Left ventricle myocardium inferior (tissue), 1 donor: Measurements from ENCODE around the gene CCDC187. TPM values are rescaled to one million over a fixed set of nuclear protein-coding genes. Genes with fewer than 3 reads are reported as not detected.

Source experiments
- DNase-seq: peaks from one replicate; pipeline ENCODE4 v3.0.0-alpha.2; 2020
- H3K27ac ChIP-seq: fragments of 200-600 bp; replicated peaks from 2 replicates; pipeline ENCODE4 v1.8.0; 2021
- H3K27me3 ChIP-seq: fragments of 200-600 bp; 2 replicates; pipeline ENCODE4 v1.8.0; 2021; ENCODE audit warnings: low read depth
- H3K36me3 ChIP-seq: fragments of 200-600 bp; 2 replicates; pipeline ENCODE4 v1.8.0; 2021
- H3K4me1 ChIP-seq: fragments of 200-600 bp; 2 replicates; pipeline ENCODE4 v1.8.0; 2021
- H3K4me3 ChIP-seq: fragments of 200-600 bp; 2 replicates; pipeline ENCODE4 v1.8.0; 2021; ENCODE audit warnings: mild to moderate bottlenecking, moderate library complexity
- H3K9me3 ChIP-seq: fragments of 200-600 bp; replicated peaks from 2 replicates; pipeline ENCODE4 v1.8.0; 2021
- CTCF ChIP-seq: fragments of 200-600 bp; IDR thresholded peaks from 2 replicates; pipeline ENCODE4 v1.8.0; 2021; ENCODE audit warnings: antibody characterized with exemption, mild to moderate bottlenecking, borderline replicate concordance
- intact Hi-C: fragments of 100-400 bp; cut with micrococcal nuclease; formaldehyde crosslinking; loops from one replicate; pipeline ENCODE4 v1.11.0; 2022
- total RNA-seq: library from RNA; stranded (reverse); fragmentation: NEBNext Ultra II Directional; extraction: Animal tissue kit (Norgen Biotek cat#: 25700); gene quantifications from one replicate; pipeline ENCODE4 v1.2.1, GENCODE V29; 2021
- donor health status: DM: no; HTN: yes; CAD: no; lungs with severe emphysema.

Gene CCDC187
- total RNA-seq, 1 donor from 2014 or later = not detected

- no peaks in the 10 kb centered on the region for H3K27me3 ChIP-seq
- no peak overlapping the region for H3K27ac ChIP-seq
- TF ChIP-seq CTCF = no peak
- peaks cover 9% of the 10 kb centered on the region for H3K36me3 ChIP-seq
- H3K9me3 ChIP-seq = no peaks in the 10 kb centered on the region
- no peak for DNase-seq
- peaks cover 41% of the 10 kb centered on the region for H3K4me1 ChIP-seq
- H3K4me3 ChIP-seq = no peak overlapping the region
- intact Hi-C loops = no loop called here
Measured at GRCh38 chr9:136348691-136349090, 44.8 kb upstream of the CCDC187 start.

DNA sequence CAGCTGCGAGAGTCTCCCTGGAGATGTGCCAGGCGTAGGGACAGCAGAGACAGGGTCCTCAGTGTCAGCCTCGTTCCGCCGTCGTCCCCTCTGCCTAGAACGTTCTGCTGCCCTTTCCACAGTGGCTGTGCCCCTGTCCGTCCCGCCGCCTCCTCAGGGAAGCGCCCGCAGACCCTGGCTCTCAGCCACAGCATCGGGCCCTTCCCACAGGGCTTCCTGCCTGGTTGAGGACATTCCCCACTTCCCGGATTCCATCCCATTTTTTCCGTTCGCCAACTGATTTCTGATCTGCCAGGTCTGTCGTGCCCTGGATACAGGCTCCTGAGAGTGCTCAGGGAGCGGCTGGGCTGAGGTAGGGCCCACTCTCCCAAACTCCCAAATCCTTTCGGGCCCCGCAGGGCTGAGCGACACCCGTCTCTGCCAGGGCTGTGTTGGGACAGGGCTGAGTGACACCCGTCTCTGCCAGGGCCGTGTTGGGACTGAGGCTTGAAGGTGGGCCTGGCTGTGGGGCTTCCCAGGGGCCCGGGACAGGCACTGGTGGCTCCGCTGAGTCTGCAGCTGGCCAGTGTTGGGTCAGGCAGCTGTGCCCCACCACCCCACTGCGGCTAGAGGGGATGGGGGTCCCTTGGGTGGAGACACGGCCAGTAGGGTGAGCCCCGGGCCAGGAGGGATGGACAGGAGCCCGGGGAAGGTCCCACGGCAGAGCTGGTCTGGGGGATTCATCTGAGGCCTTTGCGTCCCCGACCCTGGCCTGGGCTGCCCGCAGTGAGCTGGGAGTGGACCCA lies 43.8 kb upstream of the CCDC187 start:
- H3K4me3 ChIP-seq = no peak overlapping the region
- H3K4me1 ChIP-seq = peaks cover 41% of the 10 kb centered on the region
- no peaks in the 10 kb centered on the region for H3K9me3 ChIP-seq
- H3K27me3 ChIP-seq = no peaks in the 10 kb centered on the region
- TF ChIP-seq CTCF = no peak
- no peak for DNase-seq
- no peak overlapping the region for H3K27ac ChIP-seq
- H3K36me3 ChIP-seq = peaks cover 9% of the 10 kb centered on the region
- intact Hi-C loops = no loop called here

- intact Hi-C loops = no loop called here
- DNase-seq = no peak
- no peaks in the 10 kb centered on the region for H3K9me3 ChIP-seq
- TF ChIP-seq CTCF = no peak
- peaks cover 45% of the 10 kb centered on the region for H3K4me1 ChIP-seq
- no peak overlapping the region for H3K27ac ChIP-seq
- no peaks in the 10 kb centered on the region for H3K27me3 ChIP-seq
- H3K36me3 ChIP-seq = peaks cover 9% of the 10 kb centered on the region
- H3K4me3 ChIP-seq = no peak overlapping the region
Measured at GRCh38 chr9:136346927-136347465, 43.1 kb upstream of the CCDC187 start.

GRCh38 chr9:136346157-136346481 lies 42.2 kb upstream of the CCDC187 start:
- DNase-seq = no peak
- peaks cover 54% of the 10 kb centered on the region for H3K4me1 ChIP-seq
- TF ChIP-seq CTCF = no peak
- peak overlapping the region; percentile 96 for H3K27ac ChIP-seq
- H3K9me3 ChIP-seq = no peaks in the 10 kb centered on the region
- peaks cover 9% of the 10 kb centered on the region for H3K36me3 ChIP-seq
- no peaks in the 10 kb centered on the region for H3K27me3 ChIP-seq
- peak overlapping the region; percentile 54 for H3K4me3 ChIP-seq
- intact Hi-C loops = no loop called here

GRCh38 chr9:136345281-136346156 lies 41.6 kb upstream of the CCDC187 start:
- peaks cover 9% of the 10 kb centered on the region for H3K36me3 ChIP-seq
- peak; percentile 68 for TF ChIP-seq CTCF
- H3K27me3 ChIP-seq = no peaks in the 10 kb centered on the region
- H3K4me3 ChIP-seq = peak overlapping the region; percentile 54
- peaks cover 60% of the 10 kb centered on the region for H3K4me1 ChIP-seq
- peak overlapping the region; percentile 96 for H3K27ac ChIP-seq
- no peaks in the 10 kb centered on the region for H3K9me3 ChIP-seq
- intact Hi-C loops = no loop called here
- peak; percentile 77 for DNase-seq
